ENCODE data around the gene DDX51.
"Not testable (repeated sequence)": the region's sequence is repeated elsewhere in the genome, so short reads cannot be mapped to it uniquely, and the experiment has no call there.

The DDX51 gene

GRCh38 chr12:132123970-132124765 is 20.0 kb downstream of the DDX51 start:
- in situ Hi-C loops (cut with MboI; ENCODE audit: low sequenced_read_pairs): no loop called here

- in situ Hi-C loops (cut with MboI; ENCODE audit: low sequenced_read_pairs): no loop called here
Measured at GRCh38 chr12:132121283-132121682, 22.8 kb downstream of the DDX51 start.

- in situ Hi-C loops (cut with MboI; ENCODE audit: low sequenced_read_pairs): no loop called here
Measured at GRCh38 chr12:132118876-132119275, 25.2 kb downstream of the DDX51 start.

- in situ Hi-C loops (cut with MboI; ENCODE audit: low sequenced_read_pairs): no loop called here
Measured at GRCh38 chr12:132117558-132117875, 26.6 kb downstream of the DDX51 start.

DNA sequence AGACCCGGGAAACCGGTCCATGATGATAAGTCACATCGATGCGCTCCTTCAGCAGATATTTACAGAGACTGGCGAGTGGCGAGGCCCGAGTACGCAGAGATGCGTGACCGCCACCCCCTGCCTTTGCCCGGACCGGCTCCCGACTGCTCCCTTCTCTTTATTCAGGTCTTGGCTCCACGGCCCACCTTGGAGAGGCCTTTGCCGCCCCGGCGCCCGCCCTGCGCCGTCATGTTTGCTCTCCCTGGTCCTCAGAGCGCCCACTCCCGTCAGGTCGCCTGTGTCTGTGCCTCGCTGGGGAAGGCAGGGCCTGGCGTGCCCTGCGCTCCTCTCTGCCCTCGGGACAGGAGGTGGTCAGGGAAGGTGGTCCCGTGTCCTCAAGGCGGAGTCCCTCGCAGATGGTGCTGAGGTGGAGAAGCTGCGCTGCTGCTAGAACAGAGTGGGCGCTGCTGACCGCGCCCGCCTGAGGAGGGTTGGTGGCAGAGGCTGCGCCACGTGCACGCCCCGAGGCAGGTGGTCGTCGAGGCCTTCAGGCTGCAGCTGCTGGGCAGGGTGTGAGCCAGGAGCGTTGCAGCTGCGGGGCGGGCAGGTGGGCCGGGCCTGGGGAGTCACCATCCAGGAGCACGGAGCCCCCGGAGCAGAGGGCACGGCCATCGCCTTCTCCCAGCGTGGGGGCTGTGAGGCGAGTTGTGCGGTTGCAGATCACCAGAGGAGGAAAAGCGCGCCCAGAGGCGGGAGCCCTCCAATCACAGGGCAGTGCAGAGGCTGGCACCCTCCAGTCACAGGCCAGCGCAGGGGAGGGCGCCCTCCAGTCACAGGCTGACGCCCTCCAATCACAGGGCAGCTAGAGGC is 27.2 kb downstream of the DDX51 start:
- in situ Hi-C loops (cut with MboI; ENCODE audit: low sequenced_read_pairs): no loop called here

GRCh38 chr12:132115500-132115899 is 28.6 kb downstream of the DDX51 start:
- in situ Hi-C loops (cut with MboI; ENCODE audit: low sequenced_read_pairs): no loop called here

DNA sequence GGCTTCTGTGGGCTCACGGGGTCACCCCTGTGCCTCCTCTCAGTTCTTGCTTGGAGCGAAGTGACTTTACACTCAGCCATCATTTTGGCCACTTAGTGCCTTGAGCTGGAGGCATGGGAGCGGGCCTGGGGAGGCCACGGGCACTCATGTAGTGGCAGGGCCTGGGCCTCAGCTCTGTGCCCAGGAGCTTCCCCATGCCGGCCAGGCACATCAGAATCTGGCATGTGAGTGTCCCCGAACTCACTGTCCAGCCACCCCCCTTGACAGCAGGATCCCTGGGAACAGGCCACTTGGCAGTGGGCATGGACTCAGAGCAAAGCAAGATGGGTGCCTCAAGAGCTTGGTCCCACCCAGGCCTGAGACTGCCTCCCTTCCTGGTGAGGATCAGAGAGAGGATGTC is 29.5 kb downstream of the DDX51 start:
- in situ Hi-C loops (cut with MboI; ENCODE audit: low sequenced_read_pairs): no loop called here

- in situ Hi-C loops (cut with MboI; ENCODE audit: low sequenced_read_pairs): no loop called here
Measured at GRCh38 chr12:132111654-132112304, 32.3 kb downstream of the DDX51 start.

DNA sequence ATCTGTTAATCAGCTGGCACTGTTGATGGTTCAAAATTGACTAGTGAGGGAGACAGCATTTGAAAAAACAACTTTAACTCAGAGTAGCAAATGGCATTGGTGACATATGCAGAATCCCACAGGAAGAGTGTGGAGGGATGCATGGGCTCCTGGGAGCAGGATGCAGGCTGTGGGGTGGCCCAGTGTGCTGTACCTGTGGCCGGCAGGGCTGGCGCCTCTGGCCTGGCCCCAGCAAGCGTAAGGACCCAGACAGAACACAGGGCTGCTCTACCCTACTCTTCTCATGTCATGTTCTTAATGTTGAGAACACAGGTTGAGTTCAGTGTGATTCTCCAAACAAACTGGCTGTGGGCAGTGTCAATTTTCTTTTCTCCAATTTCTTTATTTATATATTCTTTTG is 33.4 kb downstream of the DDX51 start:
- in situ Hi-C loops (cut with MboI; ENCODE audit: low sequenced_read_pairs): no loop called here

- in situ Hi-C loops (cut with MboI; ENCODE audit: low sequenced_read_pairs): no loop called here
Measured at GRCh38 chr12:132109741-132110140, 34.4 kb downstream of the DDX51 start.

DNA sequence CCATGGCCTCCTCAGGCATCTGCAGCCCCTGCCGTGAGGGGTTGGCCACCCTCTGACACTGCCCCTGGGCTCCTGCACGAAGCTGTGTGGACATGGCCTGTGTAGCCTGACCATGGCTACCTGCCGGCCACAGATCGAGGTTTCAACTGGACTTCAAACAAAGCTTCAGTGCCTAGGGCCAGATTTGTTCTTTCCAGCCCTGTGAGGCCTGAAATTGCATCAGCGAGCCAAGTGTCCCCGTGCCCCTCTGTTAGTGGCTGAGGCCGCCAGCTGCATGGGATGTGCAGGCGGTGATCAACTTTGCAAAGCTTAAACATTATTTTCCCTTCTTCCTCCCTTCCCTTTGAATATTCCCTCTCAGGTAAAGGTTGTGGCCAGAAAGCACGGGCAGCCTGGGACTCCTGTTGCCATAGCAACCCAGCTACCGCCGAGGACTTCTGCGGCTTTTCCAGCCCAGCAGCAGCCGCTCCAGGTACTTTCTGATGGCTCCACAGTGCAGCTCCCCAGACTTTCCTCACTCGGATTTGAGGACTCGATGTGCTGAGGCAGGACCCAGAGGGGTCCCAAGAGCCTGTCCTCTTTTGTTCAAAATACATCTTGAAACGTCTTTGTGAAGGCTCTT is 35.8 kb downstream of the DDX51 start:
- in situ Hi-C loops (cut with MboI; ENCODE audit: low sequenced_read_pairs): no loop called here

- in situ Hi-C loops (cut with MboI; ENCODE audit: low sequenced_read_pairs): no loop called here
Measured at GRCh38 chr12:132106921-132107320, 37.2 kb downstream of the DDX51 start.

DNA sequence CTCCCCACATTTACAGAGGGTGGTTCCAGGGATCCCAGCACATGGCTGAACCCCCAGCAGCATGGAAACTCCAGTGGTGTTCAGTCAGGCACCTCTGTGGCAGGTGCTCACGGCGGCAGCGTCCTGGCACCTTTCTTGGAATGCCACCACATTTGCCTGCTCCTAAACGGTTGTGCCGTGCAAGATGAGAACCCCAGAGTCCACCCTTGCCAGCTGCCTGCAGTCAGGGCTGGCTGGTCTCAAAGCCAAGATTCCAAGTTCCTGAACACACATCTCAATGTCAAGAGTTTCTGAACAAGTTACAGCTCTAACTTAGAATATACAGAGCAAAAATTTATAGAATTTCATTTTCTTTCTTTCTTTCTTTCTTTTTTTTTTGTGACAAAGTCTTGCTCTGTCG is 38.7 kb downstream of the DDX51 start:
- in situ Hi-C loops (cut with MboI; ENCODE audit: low sequenced_read_pairs): no loop called here

- in situ Hi-C loops (cut with MboI; ENCODE audit: low sequenced_read_pairs): no loop called here
Measured at GRCh38 chr12:132103542-132104308, 40.4 kb downstream of the DDX51 start.

GRCh38 chr12:132103072-132103471 is 41.0 kb downstream of the DDX51 start:
- in situ Hi-C loops (cut with MboI; ENCODE audit: low sequenced_read_pairs): not testable (repeated sequence)

- in situ Hi-C loops (cut with MboI; ENCODE audit: low sequenced_read_pairs): no loop called here
Measured at GRCh38 chr12:132102297-132102696, 41.8 kb downstream of the DDX51 start.

GRCh38 chr12:132100306-132101065 is 43.6 kb downstream of the DDX51 start:
- in situ Hi-C loops (cut with MboI; ENCODE audit: low sequenced_read_pairs): no loop called here

DNA sequence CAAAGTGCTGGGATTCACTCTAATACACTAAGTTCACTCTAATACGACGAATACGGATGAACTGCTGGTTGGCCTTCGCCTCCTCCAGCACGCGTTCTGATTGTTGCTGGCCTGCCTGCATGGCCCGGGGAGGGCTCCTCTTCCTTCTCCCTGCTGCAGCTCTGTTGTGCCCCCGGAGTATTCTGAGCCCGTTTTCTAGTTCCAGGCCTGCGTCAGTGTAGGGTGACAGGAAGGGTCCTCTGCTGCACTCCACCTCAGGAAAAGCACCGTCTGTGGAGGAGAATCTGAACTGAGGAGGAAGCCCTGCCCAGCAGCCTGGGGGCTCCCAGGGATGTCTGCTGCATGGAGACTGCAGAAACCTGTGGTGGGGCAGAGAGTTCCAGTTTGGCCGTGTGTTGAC is 44.4 kb downstream of the DDX51 start:
- in situ Hi-C loops (cut with MboI; ENCODE audit: low sequenced_read_pairs): no loop called here

DNA sequence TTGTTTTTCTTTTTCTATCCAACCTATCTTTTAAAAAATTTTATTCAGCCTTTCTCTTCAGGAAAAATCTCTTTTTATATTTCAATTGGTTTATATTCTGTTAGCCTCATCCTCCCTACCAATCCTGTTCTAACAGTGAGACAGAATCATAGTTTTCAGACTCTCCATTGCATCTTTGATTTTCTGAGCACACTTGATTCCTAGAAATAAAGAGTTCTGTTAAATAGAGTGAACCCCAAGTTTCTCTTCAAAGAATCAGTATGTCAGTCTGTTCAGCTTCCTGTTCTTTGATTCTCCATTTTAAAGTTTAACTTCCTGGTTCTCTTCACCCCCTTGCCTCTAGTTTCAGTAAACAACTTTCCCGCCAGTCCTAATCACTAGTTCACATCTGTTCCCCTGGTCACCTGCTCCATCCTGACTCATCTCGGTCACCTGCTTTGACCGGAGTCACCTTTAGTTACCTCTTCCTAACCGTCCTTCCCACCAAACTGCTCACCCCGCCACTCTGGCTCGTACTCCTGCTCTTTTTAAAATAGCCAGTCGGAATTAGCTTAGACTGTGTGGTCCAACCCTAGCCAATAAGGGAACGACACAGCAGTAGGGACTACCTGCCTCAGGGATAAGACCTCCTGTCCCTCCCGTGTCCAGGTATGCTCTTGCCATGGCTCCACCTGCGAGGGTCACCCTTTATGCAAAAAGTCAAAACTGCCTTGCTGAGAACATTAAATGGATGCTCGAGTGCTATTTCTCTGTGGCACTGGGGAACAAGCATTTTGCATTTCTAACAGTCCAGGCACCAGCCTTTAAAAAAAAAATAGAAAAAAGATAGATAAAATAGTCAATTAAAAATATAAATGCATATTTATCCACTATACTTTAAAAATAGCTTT is 48.4 kb downstream of the DDX51 start:
- in situ Hi-C loops (cut with MboI; ENCODE audit: low sequenced_read_pairs): no loop called here

All from HL-60/S4 treated with retinoic acid at 250 ng/mL for 4 days and 3 days (cell line).